Right atrium auricular region (tissue), 2 donors: ENCODE results near the gene ZNF628. TPM values are rescaled to one million over a fixed set of nuclear protein-coding genes. Genes with fewer than 3 reads are reported as not detected.
"Not testable (repeated sequence)": the region's sequence is repeated elsewhere in the genome, so short reads cannot be mapped to it uniquely, and the experiment has no call there.

Experiments
- DNase-seq: peaks from one replicate; pipeline ENCODE4 v3.0.0-alpha.2; 2019; ENCODE audit warnings: low spot score
- H3K27ac ChIP-seq, 2 donors: fragments of 200-600 bp; sonication (generic); 1 replicate in 1 of 2; 2 replicates in 1 of 2; pipeline ENCODE4 v1.5.1; 2016 to 2019
- H3K27me3 ChIP-seq, 2 donors: fragments of 200-600 bp; sonication (generic); one replicate each; pipeline versions ENCODE4 v1.5.1 to v1.6.0; 2017 to 2019
- H3K36me3 ChIP-seq: fragments of 200-600 bp; sonication (generic); one replicate; pipeline ENCODE4 v1.5.1; 2016
- H3K4me1 ChIP-seq, 2 donors: fragments of 200-600 bp; sonication (generic); one replicate each; pipeline versions ENCODE4 v1.5.1 to v1.6.0; 2017 to 2019
- H3K4me3 ChIP-seq, 2 donors: fragments of 200-600 bp; sonication (generic); 1 replicate in 1 of 2; 2 replicates in 1 of 2; pipeline ENCODE4 v1.5.1; 2017 to 2019; ENCODE audit warnings: mild to moderate bottlenecking in 1 of 2, moderate library complexity in 1 of 2
- H3K9me3 ChIP-seq, 2 donors: fragments of 200-600 bp; sonication (generic); one replicate each; pipeline ENCODE4 v1.5.1; 2019
- total RNA-seq, 2 donors: library from RNA; depleted of rRNA; stranded (reverse); fragments of >200 nt; gene quantifications; one replicate each; pipeline ENCODE4 v1.1.0, GENCODE V29; 2016
- TF ChIP-seq, protein P1 (sequence below), 2 donors: fragments of 200-600 bp; sonication (generic); IDR thresholded peaks; one replicate each; pipeline ENCODE4 v1.5.1; 2019; ENCODE audit warnings: antibody characterized with exemption in 2 of 2

Gene ZNF628
- total RNA-seq, 2 donors from 2014 or later: 5.6 to 13.2 TPM

- H3K27me3 ChIP-seq: peaks cover 14 to 29% of the 10 kb centered on the region in 2 donors
- peaks cover 0 to 10% of the 10 kb centered on the region in 2 donors for H3K4me1 ChIP-seq
- no peak overlapping the region for H3K27ac ChIP-seq
- TF ChIP-seq, protein P1, sequence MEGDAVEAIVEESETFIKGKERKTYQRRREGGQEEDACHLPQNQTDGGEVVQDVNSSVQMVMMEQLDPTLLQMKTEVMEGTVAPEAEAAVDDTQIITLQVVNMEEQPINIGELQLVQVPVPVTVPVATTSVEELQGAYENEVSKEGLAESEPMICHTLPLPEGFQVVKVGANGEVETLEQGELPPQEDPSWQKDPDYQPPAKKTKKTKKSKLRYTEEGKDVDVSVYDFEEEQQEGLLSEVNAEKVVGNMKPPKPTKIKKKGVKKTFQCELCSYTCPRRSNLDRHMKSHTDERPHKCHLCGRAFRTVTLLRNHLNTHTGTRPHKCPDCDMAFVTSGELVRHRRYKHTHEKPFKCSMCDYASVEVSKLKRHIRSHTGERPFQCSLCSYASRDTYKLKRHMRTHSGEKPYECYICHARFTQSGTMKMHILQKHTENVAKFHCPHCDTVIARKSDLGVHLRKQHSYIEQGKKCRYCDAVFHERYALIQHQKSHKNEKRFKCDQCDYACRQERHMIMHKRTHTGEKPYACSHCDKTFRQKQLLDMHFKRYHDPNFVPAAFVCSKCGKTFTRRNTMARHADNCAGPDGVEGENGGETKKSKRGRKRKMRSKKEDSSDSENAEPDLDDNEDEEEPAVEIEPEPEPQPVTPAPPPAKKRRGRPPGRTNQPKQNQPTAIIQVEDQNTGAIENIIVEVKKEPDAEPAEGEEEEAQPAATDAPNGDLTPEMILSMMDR (IDR thresholded peaks at IDR 0.05): no peak
- no peaks in the 10 kb centered on the region for H3K9me3 ChIP-seq
- H3K4me3 ChIP-seq: no peak overlapping the region
- no peaks in the 10 kb centered on the region for H3K36me3 ChIP-seq
- DNase-seq: no peak
These were observed 30.4 kb upstream of the ZNF628 start for GRCh38 chr19:55446060-55446459.

DNA sequence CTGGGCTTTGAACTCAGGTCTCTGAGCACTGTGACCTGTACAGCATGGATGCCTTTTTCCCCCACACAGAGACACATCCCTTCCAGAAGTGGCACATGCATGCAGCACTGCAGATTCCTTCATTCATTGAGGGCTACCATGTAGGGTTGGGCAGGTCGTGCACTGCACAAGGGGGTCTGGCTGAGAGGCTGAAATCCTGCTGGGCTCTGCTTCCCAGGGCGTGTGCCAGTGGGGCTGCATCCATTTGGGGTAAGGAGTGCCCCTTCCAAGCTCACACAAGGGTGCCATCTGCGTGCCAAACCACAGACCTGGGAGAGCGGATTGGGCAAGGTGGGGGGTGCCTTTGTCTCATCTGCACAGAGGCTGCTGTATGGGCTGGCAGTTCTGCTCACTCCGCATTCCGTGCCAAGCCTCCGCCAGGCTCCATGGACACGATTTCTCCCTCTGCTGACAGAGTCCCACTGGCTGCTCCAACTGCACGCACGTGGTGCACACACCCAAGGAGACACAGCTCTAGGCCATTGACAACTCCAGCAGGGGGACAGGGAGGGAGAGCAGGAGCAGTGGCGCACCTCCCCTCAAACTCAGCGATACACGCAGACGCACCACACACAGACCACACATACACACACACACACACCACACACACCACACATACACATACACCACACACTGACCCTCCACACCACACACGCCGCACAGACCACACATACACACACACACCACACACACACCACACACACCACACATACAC lies 28.8 kb upstream of the ZNF628 start:
- no peak for DNase-seq
- H3K27me3 ChIP-seq: peaks cover 18 to 31% of the 10 kb centered on the region in 2 donors

DNA sequence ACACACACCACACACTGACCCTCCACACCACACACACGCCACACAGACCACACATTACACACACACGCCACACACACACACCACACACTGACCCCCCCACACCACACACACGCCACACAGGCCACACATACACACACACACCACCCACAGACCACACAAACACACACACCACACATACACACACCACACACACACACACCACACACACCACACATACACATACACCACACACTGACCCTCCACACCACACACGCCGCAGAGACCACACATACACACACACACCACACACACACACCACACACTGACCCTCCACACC lies 28.3 kb upstream of the ZNF628 start:
- H3K9me3 ChIP-seq, DNase-seq, H3K36me3 ChIP-seq, H3K4me3 ChIP-seq, H3K27ac ChIP-seq: not testable (repeated sequence)
- Histone ChIP-seq H3K27me3 (peaks cover 16 to 31% of the 10 kb centered on the region in 2 donors), H3K4me1 (peaks cover 0 to 21% of the 10 kb centered on the region in 2 donors)

More for the DNA sequence above, 28.8 kb upstream of the ZNF628 start:
- no peak overlapping the region for H3K27ac ChIP-seq
- TF ChIP-seq, protein P1 (IDR thresholded peaks at IDR 0.05): no peak
- no peaks in the 10 kb centered on the region for H3K9me3 ChIP-seq
- H3K4me1 ChIP-seq: peaks cover 0 to 16% of the 10 kb centered on the region in 2 donors
- H3K36me3 ChIP-seq: no peaks in the 10 kb centered on the region
- no peak overlapping the region for H3K4me3 ChIP-seq

DNA sequence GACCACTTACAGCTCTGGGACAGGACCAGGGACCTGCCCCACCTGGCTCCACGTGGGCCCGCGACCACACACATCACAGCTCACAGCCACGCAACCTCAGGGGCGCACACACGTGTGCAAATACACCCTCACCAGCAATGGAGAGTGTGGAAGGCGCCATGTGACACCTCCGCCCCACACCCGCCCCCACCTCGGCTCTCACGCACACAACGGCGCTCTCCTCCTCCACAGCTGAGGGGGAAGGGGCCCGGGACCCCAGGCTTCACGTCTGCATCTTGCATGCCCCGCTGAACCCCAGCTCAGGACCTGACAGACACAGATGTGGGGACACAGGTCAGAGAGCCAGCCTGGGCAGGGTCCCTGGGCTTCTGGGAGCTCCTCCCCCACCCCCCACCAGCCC lies 26.9 kb upstream of the ZNF628 start:
- Histone ChIP-seq H3K27me3 (peaks cover 13 to 23% of the 10 kb centered on the region in 2 donors), H3K4me1 (peaks cover 0 to 21% of the 10 kb centered on the region in 2 donors), H3K4me3 (no peak overlapping the region), H3K27ac (no peak overlapping the region), H3K9me3 (no peaks in the 10 kb centered on the region), H3K36me3 (no peaks in the 10 kb centered on the region)
- TF ChIP-seq, protein P1 (IDR thresholded peaks at IDR 0.05): no peak
- no peak for DNase-seq

GRCh38 chr19:55451163-55451964 lies 25.1 kb upstream of the ZNF628 start:
- Histone ChIP-seq H3K4me3 (peak overlapping the region in 1 of 2 donors; percentile 28), H3K4me1 (peaks cover 0 to 21% of the 10 kb centered on the region in 2 donors), H3K27ac (no peak overlapping the region), H3K36me3 (no peaks in the 10 kb centered on the region), H3K9me3 (no peaks in the 10 kb centered on the region), H3K27me3 (peaks cover 8 to 18% of the 10 kb centered on the region in 2 donors)
- TF ChIP-seq, protein P1 (IDR thresholded peaks at IDR 0.05): no peak
- DNase-seq: no peak
